ENCODE results near the gene REM1. TPM values are rescaled to one million over a fixed set of nuclear protein-coding genes. Genes with fewer than 3 reads are reported as not detected.

Gene REM1
- total RNA-seq, 4 donors from 2014 or later = 0.87 to 7.5 (median 1.2) TPM

DNA sequence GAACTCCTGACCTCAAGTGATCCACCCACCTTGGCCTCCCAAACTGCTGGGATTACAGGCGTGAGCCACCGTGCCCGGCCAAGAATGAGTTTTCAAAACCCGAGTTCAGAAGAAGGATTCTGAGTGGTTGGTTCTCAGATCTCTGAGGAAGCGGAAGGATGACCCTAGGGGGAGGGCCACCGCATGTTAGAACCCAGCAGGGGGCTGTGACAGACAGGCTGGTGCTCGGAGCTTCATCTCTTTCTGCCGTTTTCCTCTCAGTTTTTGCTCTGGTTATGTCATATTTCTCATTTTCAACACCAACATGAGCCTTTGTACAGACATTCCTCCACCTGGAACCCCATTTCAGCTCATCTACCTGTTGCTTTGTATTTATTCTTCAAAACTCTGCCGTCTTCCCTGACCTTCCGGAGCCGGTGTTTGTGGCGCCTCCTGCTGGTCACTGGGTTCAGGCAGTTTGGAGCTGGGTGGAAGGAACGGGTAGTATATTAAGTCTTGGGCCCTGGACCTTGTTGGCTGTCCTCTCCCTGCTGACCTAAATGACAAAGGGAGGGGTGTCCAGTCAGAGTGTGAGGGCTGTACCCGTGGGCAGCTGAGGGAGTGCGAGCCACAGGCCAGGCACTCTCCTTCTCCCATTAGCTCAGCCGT, 35.0 kb upstream of the REM1 start, which contains the start of gene DEFB123:
Gene DEFB123 (plus strand): TSS at position 621 of the 648 bp plus-strand sequence. CDS start 67 bp downstream, outside the sequence.
- no peak for ATAC-seq

DNA sequence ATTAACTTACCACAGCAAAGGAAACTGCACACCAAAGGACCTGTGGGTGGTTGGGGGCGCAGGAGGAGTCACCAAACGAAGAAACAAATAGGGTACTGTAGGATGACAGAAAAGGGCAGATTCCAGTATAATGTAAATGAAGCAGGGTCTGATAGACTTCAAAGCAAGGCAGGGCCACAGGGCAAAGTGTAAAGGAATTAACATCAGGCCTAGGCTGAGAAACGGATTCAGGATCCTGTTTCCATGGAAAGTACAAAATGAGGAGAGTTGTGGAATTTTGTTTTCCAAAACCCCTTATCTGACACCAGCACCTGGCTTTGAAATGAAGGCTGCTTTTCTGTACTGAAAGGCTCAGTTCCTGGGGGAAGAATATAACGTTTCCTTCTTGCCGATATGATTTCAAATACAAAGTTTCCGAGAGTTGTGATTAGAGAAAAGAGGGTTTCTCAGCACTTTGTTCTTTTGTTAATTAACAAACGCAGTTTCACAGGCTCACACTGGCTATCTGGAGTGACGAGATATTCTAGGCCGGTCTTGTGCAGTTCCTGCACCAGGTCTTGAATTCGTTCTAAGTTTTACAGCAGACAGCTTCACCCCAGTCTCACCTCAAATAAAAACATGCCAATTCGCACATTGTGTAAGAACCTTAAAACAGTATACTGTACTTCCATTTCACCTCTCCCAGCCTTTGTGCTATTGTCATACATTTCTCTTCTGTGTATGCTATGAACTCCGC, 28.8 kb upstream of the REM1 start:
- H3K27me3 ChIP-seq = no peaks in the 10 kb centered on the region
- intact Hi-C loops (cut with DNase I; ENCODE audit: low total_unique reads) (no loop called here), in situ Hi-C loops (cut with MboI; ENCODE audit: low sequenced_read_pairs in 4 of 4) (no loop called here)
- no peaks in the 10 kb centered on the region for H3K9me3 ChIP-seq
- no peak for ATAC-seq
- no peak overlapping the region for H3K4me3 ChIP-seq
- no peaks in the 10 kb centered on the region for H3K36me3 ChIP-seq
- no peak overlapping the region for H3K27ac ChIP-seq
- no peak for TF ChIP-seq POLR2A (IDR thresholded peaks at IDR 0.05)
- no peaks in the 10 kb centered on the region for H3K4me1 ChIP-seq
- no peak for DNase-seq

More for the DNA sequence above, 35.0 kb upstream of the REM1 start, which contains the start of gene DEFB123:
- no peak for TF ChIP-seq CTCF (IDR thresholded peaks at IDR 0.05 in 4 of 5, conservative IDR thresholded peaks at IDR 0.05 in 1 of 5)
- TF ChIP-seq POLR2A (IDR thresholded peaks at IDR 0.05) = no peak
- Histone ChIP-seq H3K4me3 (no peak within 1 kb of the TSS), H3K4me1 (no peaks in the 10 kb centered on the region), H3K36me3 (no peaks in the 10 kb centered on the region), H3K9me3 (no peaks in the 10 kb centered on the region), H3K27me3 (no peaks in the 10 kb centered on the region), H3K27ac (no peak within 1 kb of the TSS)
- in situ Hi-C loops (cut with MboI; ENCODE audit: low sequenced_read_pairs in 4 of 4) (no loop called here), intact Hi-C loops (cut with DNase I; ENCODE audit: low total_unique reads) (no loop called here)
- DNase-seq = no peak

DNA sequence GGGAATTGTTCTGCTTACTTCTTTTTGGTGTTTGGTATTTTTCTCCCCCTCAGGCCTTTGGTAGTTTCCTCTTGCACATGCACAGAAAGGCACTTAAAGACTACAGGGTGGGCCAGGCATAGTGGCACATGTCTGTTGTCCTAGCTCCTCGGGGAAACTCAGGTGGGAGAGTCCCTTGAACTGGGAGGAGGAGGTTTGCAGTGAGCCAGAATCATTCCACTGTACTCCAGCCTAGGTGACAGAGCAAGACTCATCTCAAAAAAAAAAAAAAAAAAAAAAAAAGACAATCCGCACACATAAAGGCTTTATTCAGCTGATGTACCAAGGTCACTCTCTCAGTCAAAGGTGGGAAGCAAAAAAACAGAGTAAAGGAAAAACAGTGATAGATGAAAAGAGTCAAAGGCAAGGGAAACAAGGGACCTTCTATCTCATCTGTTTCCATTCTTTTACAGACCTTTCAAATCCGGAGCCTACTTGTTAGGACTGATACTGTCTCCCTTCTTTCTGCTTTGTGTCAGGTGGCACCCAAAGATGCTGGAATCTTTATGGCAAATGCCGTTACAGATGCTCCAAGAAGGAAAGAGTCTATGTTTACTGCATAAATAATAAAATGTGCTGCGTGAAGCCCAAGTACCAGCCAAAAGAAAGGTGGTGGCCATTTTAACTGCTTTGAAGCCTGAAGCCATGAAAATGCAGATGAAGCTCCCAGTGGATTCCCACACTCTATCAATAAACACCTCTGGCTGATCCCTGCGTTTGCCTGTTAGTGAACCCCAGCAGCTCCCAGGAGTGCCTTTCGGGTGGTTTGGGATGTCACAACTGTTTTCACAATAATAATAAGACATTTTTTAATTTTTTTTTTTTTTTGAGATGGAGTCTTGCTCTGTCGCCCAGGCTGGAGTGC, 25.3 kb upstream of the REM1 start:
- no peak overlapping the region for H3K4me3 ChIP-seq
- no peaks in the 10 kb centered on the region for H3K27me3 ChIP-seq
- no peaks in the 10 kb centered on the region for H3K36me3 ChIP-seq
- in situ Hi-C loops (cut with MboI; ENCODE audit: low sequenced_read_pairs in 4 of 4) (no loop called here), intact Hi-C loops (cut with DNase I; ENCODE audit: low total_unique reads) (no loop called here)
- H3K4me1 ChIP-seq = no peaks in the 10 kb centered on the region
- ATAC-seq = no peak
- TF ChIP-seq CTCF (IDR thresholded peaks at IDR 0.05 in 4 of 5, conservative IDR thresholded peaks at IDR 0.05 in 1 of 5) (no peak), POLR2A (IDR thresholded peaks at IDR 0.05) (no peak)
- H3K9me3 ChIP-seq = no peaks in the 10 kb centered on the region
- H3K27ac ChIP-seq = no peak overlapping the region
- DNase-seq = no peak

- in situ Hi-C loops (cut with MboI; ENCODE audit: low sequenced_read_pairs in 4 of 4) = no loop called here
- TF ChIP-seq CTCF (IDR thresholded peaks at IDR 0.05 in 4 of 5, conservative IDR thresholded peaks at IDR 0.05 in 1 of 5) (no peak), POLR2A (IDR thresholded peaks at IDR 0.05) (no peak)
- ATAC-seq (no peak), DNase-seq (no peak)
- H3K4me1 ChIP-seq = no peaks in the 10 kb centered on the region
- H3K9me3 ChIP-seq = no peaks in the 10 kb centered on the region
- no peaks in the 10 kb centered on the region for H3K36me3 ChIP-seq
- H3K4me3 ChIP-seq = no peak overlapping the region
- no peaks in the 10 kb centered on the region for H3K27me3 ChIP-seq
- intact Hi-C loops (cut with DNase I; ENCODE audit: low total_unique reads) = no loop called here
- no peak overlapping the region for H3K27ac ChIP-seq
These were observed 22.5 kb upstream of the REM1 start for GRCh38 chr20:31452575-31452974.
